HG03060 (cell line): ENCODE data around the gene MAN1B1.
A peak's percentile ranks its signal among the peaks of the same experiment; 100 is the strongest.

Source experiments
- ATAC-seq: cut with Tn5 transposase; IDR thresholded peaks from one replicate; pipeline ENCODE4 v1.9.1; 2021; ENCODE audit warnings: low read depth, moderate number of reproducible peaks; ENCODE audit not compliant: unreplicated experiment

MAN1B1 gene

DNA sequence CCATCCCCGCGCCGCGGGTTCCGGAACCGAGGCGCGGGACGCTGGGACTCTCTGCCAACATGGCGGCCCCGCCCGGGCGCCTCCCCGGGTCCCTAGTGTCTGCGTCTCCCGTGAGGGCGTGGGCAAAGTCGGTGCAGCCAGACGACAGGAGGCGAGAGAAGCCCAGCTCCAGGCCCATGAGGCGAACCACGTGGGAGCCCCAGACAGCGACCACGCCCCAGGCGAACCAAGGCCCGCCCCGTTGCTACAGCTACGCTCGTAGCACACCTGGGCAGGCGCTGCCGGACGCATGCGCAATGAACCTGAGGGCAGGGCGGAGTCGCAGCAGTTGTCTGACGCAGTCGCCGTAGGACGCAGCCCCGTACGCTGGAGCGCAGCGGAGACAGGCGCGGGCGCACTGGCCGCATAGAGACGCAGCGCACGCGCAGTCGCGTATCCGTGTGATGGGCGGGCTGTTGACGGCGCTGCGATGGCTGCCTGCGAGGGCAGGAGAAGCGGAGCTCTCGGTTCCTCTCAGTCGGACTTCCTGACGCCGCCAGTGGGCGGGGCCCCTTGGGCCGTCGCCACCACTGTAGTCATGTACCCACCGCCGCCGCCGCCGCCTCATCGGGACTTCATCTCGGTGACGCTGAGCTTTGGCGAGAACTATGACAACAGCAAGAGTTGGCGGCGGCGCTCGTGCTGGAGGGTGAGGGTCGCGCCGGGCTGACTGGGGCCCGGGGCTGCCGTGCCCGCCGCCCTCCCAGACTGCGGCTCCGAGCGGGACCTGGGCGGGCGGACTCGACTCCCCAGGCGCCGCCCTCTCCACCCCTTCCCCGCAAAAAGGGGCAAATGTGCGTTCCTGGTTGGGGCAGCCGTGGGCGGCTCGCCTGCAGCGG lies at the start of gene MAN1B1:
Gene MAN1B1, plus strand, starts transcription at position 455 of the 878 bp plus-strand sequence. Its CDS starts 15 bp downstream, at position 470.
- ATAC-seq, result peak; percentile 81

DNA sequence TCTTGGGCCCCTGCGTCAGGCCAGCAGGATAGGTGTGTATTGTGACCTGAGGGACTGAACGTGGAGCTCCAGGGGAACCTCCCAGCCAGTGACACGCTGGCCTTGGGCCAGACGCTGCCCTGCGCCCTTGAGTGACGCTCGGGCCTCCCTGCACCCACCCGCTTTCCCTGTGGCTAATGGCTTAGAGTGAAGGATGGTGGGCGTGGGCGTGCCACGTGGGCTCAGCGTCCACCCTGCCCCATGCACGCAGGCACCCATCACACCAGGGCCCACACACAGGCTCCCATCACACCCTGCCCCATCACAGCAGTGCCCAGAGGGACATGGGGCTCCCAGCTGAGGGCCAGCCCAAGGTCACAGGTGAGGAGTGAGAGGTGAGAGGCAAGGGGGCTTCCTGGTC lies 49.8 kb upstream of the MAN1B1 start:
- no peak for ATAC-seq

DNA sequence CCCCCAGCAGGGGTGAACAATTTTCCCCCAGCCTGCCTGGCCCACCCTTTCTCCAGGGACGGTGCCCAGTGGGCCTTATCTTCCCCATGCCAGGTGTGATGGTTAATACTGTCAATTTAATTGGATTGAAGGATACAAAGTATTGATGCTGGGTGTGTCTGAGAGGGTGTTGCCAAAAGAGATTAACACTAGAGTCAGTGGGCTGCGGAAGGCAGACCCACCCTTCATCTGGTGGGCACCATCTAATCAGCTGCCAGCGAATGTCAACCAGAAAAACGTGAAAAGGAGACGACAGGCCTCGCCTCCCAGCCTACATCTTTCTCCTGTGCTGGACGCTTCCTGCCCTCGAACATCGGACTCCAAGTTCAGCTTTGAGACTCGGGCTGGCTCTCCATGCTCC lies 49.3 kb upstream of the MAN1B1 start:
- ATAC-seq, result no peak

DNA sequence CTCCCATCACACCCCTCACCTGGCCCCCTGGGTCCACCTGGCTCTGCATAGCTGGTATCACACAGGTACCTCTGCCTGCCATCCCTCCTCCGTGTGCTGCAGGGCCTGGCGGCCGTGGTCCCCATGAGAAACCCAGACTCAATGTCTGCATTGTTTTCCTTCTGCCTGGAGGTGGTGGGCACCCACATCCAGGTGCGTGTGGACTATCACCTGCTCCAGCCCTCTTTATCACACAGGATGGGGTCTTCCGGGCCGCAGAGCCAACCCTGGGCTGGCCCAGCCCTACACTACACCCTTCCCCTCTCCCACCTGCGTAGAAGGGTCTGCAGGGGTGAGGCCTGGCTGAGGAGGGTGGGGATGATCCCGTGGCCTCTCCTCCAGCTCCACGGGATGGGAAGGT lies 47.9 kb upstream of the MAN1B1 start:
- no peak for ATAC-seq

DNA sequence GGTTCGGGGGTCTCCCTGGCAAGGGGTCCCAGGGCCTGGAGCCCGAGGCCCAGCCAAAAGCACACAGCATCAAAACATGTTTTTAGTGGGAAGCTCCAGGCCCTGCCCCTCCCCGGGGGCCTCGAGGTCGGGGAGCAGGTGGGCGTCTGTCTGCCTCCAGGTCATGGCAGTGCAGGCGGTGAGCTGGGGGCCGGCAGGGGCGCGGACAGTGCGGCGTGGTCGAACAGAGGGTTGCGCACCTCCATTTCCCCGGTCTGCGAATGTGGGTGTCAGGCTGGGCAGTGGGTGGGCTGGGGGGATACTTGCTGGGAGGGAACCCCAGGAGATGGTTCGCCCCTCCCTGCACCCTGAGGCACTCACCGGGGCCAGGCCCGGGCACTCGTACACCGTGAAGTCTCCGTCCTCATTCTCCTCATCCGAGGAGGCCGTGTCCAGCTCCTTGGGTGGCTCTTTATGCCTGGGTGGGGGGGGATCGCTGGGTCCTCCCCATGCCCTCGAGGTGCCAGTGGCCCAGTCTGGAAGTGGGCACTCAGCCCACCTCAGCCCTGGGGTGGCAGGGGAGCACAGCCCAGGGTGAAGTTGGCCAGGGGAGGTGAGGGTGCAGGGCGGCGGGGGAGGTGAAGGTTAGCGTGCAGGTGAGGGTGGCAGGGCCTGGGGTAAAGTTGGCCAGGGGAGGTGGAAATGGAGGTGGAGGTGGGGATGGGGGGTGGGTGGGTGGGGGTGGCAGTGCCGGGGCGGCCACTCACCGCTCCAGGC lies 47.0 kb upstream of the MAN1B1 start:
- ATAC-seq, result no peak

DNA sequence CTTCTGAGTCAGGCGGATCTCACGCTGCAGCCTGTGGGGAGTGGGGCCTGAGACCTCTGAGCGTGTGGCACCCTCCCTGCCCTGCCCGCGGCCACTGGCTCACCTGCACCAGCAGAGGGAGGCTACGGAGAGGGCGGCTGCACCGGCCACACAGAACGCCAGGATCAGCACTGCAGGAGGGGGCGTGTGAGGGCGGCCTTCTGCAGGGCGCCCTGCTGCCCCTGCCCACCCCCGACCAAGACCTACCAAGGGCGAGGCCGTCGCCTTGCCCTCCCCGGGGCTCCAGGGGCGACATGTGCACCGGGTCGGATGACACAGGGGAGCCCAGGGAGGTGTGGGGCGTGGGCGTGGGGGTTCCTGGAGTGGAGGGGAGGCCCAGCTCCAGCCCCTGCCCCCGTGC lies 46.2 kb upstream of the MAN1B1 start:
- no peak for ATAC-seq

DNA sequence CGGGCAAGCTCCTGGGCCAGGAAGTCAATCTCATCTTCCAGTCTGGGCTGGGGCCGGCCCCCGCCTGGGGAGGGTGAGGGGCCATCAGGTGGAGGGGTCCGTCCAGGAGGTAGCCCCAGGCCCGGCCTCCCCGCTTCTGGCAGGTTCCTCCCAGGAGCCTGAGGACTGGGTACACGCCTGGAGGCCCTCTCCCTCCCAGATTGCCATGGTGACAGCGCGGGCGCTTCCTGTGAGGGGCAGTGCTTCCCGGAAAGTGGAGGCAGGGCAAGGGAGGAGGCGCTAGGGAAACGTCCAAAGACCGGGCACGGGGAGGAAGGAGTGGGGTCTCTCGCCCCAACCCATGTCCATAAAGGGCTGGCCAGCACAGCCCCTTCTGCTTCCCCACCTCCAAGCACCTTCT lies 45.7 kb upstream of the MAN1B1 start:
- ATAC-seq, result no peak

DNA sequence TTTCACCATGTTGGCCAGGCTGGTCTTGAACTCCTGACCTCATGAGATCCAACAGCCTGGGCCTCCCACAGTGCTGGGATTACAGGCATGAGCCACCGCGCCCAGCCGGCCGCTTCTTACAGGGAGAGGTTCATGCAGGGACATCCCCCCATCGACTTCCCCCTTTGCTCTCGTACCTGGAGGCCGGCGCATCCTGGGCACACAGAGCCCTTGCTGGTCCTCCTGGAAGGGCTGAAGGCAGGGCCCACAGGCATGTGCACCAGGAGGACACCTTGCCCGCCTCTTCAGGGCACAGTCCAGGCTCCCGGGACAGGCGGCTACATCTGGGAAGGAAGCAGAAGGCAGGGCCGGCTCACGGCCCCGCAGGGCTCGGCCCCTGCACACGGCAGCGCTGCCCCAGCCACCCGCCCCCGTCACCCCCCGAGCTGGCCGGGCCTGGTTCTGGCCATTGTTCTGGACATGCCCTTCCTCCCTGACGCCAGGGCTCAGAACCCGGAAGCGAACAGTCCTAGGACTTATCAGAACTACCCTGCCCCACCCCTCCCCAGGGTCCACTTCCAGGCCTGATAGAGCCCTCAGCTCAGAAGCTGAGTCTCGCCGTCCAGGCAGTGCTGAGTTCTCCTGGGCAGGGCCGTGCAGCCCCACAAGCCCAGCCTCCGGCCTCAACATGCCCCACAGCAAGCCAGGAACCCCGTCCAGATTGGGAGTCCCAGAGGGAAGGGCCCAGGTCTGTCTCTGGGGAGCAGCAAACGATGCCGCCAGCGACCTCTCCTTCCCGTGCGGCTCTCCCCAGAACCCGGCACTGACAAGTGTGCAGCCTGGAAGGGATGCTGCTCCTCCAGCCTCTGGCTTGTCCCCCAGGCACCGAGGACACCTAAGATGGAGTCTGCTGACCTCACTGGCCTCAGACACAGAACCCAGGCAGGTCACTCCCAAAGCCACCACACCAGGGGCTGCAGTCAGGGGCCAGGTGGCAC lies 43.7 kb upstream of the MAN1B1 start:
- ATAC-seq, result no peak

DNA sequence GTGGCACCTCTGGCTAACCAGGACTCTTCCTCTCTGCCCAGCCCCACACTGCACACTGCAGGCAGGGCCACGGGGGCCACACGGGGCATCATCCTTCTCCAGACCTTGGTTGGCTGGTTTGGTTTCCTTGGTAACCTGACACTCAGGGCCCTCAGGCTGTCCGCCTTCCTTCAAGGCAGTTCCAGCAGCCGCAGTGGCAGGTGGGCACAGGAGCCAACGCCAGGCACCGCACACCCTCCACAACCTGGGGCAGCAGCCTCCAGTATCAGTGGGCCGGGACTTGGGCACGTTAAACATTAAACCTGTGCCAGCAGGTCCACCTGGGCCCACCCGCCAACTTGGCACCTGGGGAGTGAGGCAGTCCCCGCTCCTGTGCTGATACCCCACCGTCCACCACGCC lies 42.7 kb upstream of the MAN1B1 start:
- ATAC-seq, result no peak

DNA sequence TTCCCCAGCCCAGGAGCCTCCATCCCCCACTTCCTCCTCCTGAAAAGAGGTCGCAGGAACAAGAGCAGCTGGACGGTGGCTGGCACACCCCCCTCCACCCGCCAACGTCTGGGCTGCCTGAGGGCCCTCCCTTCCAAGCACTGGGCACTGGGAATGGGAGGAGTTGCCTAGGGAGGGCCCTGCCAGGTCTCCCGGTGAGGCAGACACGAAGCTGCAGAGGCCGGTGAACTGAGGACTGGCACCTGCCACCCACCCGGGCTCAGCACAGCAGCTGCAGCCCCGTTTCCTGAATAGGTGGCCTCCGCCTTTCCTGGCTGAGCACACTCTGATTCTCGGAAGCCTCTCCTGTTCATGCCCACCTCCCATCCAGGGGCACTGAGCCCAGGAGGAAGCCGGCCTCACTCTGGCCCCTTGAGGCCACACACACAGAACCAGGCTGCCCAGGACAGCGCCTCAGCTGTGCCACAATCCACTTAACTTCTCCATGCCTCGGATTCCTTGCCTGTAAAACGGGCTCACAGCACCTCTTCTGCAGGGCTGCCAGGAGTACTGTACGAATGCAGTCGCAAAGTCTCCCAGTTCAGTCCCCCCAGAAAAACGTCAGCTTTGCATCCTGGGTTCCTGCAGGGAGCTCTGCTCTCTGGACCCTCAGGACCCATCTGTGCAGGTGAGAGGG lies 42.1 kb upstream of the MAN1B1 start:
- ATAC-seq, result no peak

DNA sequence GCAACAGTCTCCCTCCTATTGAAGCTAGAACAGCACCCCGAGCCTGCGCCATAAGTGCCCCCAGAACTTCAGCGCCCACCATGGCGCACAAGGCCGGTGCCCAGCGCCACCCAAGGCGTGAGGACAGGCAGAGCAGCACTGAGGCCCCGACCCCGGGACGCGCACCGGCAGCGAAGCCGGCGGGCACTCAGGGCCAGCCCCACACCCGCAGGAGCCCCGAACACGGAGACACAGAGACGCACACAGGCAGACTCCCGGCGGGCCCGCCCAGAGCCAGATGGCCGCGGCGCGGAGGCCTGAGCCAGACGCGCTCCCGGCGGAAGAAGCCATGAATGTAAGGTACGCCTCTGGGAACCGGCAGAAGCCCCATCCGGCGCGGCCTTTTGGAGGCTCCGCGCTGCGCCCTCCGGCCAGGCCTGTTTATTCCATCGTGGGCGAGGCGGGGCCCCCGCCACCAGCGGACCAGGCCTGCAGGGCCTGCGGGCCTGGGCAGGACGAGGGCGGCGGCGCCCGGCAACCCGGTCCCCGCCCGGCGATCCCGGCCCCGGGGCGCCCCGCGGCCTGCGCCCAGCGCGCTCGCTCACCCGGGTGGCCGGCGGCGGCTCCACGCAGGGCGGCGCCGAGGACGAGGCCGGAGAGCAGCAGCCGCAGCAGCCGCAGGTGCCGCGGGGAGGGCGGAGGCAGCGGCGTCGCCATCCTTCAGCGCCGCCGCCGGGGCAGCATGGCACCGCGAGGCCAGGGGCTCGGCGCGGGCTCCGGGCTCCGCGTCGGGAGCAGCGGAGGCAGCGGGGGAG lies 41.3 kb upstream of the MAN1B1 start:
- no peak for ATAC-seq

DNA sequence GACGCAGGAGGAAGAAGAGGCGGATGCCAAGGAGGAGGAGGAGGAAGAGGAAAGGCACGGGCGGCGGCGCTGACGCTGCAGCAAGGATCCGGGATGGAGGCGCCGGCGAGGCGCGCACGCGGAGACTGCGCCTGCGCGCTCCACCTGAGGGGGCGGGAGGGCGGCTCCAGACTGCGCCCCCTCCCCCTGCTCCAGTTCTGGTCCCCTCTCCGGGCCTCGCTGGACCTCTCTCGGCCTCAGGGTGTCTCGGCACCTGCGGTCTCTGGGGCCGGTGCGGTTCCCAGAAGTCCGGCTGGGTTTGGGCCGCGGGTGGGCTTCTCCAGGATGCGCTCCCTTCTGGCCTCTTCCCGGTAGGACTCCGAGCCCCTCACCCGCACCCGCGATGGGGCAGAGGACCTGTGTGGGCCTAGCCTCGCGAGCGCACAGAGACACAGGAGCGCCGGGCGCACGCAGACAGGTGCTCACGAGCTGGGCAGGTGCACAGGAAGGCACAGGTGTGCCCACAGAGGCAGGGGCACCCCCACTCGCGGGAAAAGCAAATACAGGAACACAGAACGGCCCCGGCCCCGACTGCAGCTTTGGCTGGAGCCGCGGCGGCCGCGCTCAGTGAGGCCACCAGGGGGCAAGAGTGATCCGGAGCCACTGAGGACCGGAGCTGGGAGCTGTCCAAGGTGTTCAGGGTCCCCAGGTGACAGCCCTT lies 40.5 kb upstream of the MAN1B1 start, which contains the start of gene NPDC1:
Gene NPDC1, minus strand, starts transcription at position 90 of the 700 bp plus-strand sequence. CDS start 188 bp downstream, outside the sequence.
- ATAC-seq, result no peak

DNA sequence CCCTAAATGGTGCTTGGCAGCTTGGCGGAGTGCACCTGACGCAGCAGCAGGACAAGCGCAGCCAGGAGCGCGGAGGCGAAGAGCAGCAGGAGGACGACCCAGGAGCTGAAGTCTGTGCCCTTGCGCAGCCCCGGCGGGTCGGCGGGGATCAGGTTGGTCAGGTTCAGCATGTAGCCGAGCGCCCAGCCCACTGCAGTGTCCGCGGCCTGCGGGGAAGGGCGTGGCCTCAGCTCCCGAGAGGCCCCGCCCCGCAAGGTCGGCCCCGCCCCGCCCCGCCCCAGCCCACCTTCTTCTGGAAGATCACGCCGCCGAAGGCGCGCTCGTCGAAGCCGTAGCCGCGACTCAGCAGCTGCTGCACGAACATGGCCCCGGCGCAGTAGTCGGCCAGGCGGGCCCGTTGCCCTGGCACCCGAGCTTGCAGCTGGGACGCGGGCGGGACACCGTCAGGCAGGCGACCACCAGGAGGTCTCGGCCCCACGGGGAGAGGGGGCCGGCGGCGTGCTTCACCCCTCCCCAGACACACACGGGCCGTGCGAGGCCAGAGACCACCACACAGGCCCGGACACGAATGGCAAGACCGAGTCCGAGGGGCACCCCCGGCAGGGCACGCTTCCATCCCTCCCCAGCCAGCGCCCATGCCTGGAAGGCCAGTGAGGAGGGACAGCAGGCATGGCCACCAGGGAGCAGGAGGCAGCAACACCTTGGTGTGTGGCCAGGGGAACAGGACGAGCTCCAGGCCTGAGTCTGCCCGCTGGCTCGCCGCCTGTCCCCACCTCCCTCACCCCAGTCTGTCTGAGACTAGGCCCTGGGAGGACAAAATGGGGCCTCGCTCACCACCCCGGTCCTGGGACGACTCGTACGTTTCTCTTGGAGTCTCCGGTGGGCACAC lies 37.9 kb upstream of the MAN1B1 start:
- ATAC-seq, result no peak

DNA sequence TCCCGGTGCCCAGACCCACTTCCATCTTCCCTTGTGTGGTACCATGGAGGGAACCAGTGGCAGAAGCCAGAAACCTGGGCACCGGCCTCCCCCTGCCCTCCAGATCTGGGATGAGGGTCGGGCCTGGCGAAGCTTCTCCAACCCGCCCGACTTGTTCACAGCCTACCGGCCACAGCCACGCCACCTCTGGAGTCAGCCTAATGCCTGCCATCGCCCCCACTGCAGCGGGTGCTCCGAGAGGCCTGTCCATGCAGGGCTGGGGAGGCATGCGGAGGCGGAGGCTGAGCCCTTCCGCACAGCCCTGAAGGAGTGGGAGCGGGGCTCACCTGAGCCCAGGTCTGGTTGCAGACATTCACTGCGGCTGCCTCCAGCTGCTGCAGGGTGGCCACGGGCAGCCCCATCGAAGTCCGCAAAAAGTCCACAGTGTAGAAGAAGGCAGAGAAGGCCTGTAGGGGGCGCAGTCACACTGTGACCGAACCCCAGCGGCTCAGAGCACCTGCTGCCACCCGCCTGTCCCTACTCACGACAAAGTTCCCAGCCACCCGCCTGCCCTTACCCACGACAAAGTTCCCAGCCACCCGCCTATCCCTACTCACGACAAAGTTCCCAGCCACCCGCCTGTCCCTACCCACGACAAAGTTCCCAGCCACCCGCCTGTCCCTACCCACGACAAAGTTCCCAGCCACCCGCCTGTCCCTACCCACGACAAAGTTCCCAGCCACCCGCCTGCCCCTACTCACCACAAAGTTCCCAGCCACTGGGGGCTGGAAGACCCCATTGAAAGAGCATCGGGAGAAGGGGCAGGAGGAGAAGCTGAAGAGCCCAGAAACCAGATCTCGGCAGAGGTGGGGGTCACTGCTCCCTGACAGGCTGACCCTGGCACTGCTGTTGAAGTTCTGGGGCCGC lies 37.0 kb upstream of the MAN1B1 start:
- ATAC-seq, result no peak

DNA sequence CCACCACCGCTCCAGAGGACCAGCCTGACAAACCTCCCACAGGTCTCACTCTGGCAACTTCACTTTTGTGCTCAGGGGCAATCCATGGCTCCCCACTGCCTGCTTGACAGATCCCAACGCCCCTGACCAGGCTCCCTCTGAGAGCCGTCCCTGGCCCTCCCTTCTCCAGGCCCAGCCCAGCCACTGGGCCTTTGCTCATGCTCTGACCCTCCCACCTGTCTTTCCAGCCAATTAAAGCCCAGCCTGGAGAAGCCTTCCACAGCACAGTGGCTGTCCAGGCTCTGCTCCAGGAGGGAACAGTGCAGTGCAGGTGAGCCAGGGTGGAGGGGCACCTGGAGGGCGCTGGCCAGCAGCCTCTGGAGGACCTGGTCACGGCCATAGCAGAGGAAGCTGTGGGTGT lies 36.2 kb upstream of the MAN1B1 start:
- no peak for ATAC-seq

DNA sequence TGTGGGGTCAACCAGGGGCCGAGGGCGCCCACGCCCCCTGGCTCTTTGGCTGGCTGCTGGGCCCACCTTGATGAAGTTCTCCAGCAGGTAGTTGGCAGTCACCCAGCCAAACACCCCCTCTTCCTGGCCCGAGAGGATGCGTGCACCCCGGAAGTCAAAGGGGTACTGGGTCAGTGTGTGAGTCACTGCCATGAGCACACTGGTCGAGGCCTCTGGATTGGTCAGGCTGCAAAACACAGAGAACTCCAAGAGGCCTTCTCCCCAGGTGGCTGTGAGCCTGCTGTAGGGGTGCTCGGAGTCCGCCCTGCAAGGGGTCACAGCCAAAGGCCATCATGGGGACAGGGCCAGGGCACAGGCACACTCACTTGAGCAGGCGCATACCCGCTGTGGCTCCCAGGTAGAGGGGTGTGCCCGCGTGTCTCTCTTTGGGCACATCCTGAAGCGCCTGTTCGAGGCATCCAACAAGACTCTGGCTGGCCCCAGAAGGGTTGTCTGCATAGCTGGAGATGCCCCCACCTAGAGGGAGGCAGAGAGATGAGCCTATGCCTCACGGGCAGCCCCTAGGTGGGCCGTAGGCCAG lies 35.5 kb upstream of the MAN1B1 start:
- no peak for ATAC-seq
